ENCODE data around the gene YEATS2. TPM values are rescaled to one million over a fixed set of nuclear protein-coding genes. Genes with fewer than 3 reads are reported as not detected.
A peak's percentile ranks its signal among the peaks of the same experiment; 100 is the strongest.

Gene YEATS2
- total and polyA plus RNA-seq, 2 of the 4 experiments (the other 2 are of a cell fraction), result 30.1 to 43.0 TPM

DNA sequence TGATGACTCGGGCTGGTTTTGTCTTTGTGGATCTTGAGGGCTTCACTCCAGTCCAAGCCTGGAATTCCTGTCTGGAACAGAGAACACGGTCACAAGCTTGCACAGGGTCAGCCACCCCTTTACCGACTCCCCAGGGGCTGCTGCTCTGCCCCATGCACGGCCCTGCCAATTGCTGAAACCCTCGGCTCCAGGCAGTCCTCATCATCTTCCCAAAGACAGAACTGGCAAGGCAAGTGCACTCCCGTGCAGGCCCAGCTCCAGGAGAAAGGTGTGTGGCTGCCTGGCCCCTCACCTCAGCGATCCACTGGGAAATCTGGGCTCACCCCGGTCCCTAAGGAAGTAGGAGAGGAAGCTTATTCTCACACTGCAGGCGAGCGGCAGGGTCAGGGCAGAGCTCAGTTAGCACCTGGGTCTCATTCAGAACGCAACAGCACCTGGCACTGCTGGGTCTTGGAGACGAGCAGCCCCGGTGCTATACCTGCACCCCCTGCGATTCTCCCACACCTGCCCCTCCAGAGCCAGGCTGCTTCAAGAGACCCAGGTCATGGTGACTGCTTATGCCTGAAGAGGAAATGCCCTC, 120.5 kb downstream of the YEATS2 start:
- intact Hi-C loops (cut with micrococcal nuclease), result no loop called here
- ATAC-seq (ENCODE audit: low read depth) (no peak), DNase-seq (no peak)
- H3K4me2 ChIP-seq (ENCODE audit: low read depth, low read length), result no peak overlapping the region
- H3K9ac ChIP-seq (ENCODE audit: low read depth, low read length), result no peak overlapping the region
- H4K91ac ChIP-seq (ENCODE audit: insufficient read depth, low read depth, low read length), result no peak overlapping the region
- H3K23ac ChIP-seq (ENCODE audit: low read depth, low read length), result no peak overlapping the region
- in situ Hi-C loops (cut with MboI; ENCODE audit: low sequenced_read_pairs), result no loop called here
- TF ChIP-seq FOS (IDR thresholded peaks at IDR 0.05; ENCODE audit: low read depth, low read length) (no peak), POLR2A (IDR thresholded peaks at IDR 0.05; ENCODE audit: low read depth, low read length) (no peak)
- TF ChIP-seq, protein P1, sequence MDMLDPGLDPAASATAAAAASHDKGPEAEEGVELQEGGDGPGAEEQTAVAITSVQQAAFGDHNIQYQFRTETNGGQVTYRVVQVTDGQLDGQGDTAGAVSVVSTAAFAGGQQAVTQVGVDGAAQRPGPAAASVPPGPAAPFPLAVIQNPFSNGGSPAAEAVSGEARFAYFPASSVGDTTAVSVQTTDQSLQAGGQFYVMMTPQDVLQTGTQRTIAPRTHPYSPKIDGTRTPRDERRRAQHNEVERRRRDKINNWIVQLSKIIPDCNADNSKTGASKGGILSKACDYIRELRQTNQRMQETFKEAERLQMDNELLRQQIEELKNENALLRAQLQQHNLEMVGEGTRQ (IDR thresholded peaks at IDR 0.05; ENCODE audit: low read depth, low read length), result no peak
- H2AK5ac ChIP-seq (ENCODE audit: low read depth, low read length), result no peak overlapping the region
- H3K9me1 ChIP-seq (ENCODE audit: insufficient read depth, low read length), result peaks cover 5% of the 10 kb centered on the region; the same call in 1 of the 2 replicates
- H4K5ac ChIP-seq (ENCODE audit: low read depth, low read length), result no peak overlapping the region
- H3K36me3 ChIP-seq (ENCODE audit: control insufficient read depth, insufficient read depth, low read length), result peaks cover 10% of the 10 kb centered on the region
- peaks cover 6% of the 10 kb centered on the region for H4K20me1 ChIP-seq (ENCODE audit: insufficient read depth, low read length)
- no peak overlapping the region for H3K4me3 ChIP-seq (ENCODE audit: insufficient read depth, low read depth, low read length)
- H4K8ac ChIP-seq (ENCODE audit: low read depth in 2 of 2, low read length in 2 of 2), result no peak overlapping the region
- peak overlapping the region; percentile 13 for H2AK9ac ChIP-seq (replicated peaks; ENCODE audit: low read depth, low read length, poor library complexity)
- H3K79me1 ChIP-seq (ENCODE audit: low read depth in 1 of 2, low read length in 2 of 2), result peaks cover 0 to 8% of the 10 kb centered on the region in 2 experiments; a peak in 1 of 4 replicates
- BruUV-seq (replicated peaks), result no TSS peak
- no peak overlapping the region for H2BK120ac ChIP-seq (ENCODE audit: low read depth, low read length)
- H3K4ac ChIP-seq (ENCODE audit: low read depth, low read length), result no peak overlapping the region
- H3K56ac ChIP-seq (ENCODE audit: extremely low read depth, insufficient read depth, low read length), result no peak overlapping the region
- H2BK15ac ChIP-seq (ENCODE audit: low read depth, low read length), result no peak overlapping the region
- no peak overlapping the region for H3K18ac ChIP-seq (ENCODE audit: low read depth, low read length)
- WGBS, 2 experiments (ENCODE audit: extremely low coverage in 2 of 2, insufficient read length in 1 of 2), result 100% methylated on average over 1 of the region's 14 CpGs; no CpG with 5 or more reads in 1 of the 2 experiments
- dilution Hi-C loops (cut with HindIII; ENCODE audit: low sequenced_read_pairs, unreplicated experiment), result no loop called here
- H2BK5ac ChIP-seq (ENCODE audit: low read depth, low read length, poor library complexity, severe bottlenecking), result no peak overlapping the region
- POLR2A ChIA-PET (ENCODE audit: unreplicated experiment), result no interaction called here
- no peak overlapping the region for H3K27ac ChIP-seq (ENCODE audit: insufficient read depth, low read length)
- H3K4me1 ChIP-seq (ENCODE audit: control insufficient read depth, insufficient read depth, low read length), result peaks cover 2% of the 10 kb centered on the region
- no peak overlapping the region for H2BK20ac ChIP-seq (ENCODE audit: low read depth, low read length)
- H2AFZ ChIP-seq (replicated peaks; ENCODE audit: low read length, poor library complexity), result no peak overlapping the region
- no peaks in the 10 kb centered on the region for H3K9me3 ChIP-seq (ENCODE audit: control insufficient read depth, insufficient read depth, low read length)
- CTCF ChIA-PET, result no interaction called here
- no peak overlapping the region for H3K14ac ChIP-seq (replicated peaks; ENCODE audit: low read depth, low read length)
- no peaks in the 10 kb centered on the region for H3K27me3 ChIP-seq (ENCODE audit: control insufficient read depth, insufficient read depth, low read length)

Data from IMR-90 (cell line).